Natural killer cell (primary cell): ENCODE measurements around the gene MIEF1. TPM values are rescaled to one million over a fixed set of nuclear protein-coding genes. Genes with fewer than 3 reads are reported as not detected.

ENCODE experiments used
- ATAC-seq, 3 donors: fragments of 150-1000 bp in 2 of 3; fragments of 200-7000 bp in 1 of 3; cut with Tn5 transposase; 1 replicate in 1 of 3; 2 replicates in 2 of 3; pipeline ENCODE4 v1.10.0; 2021; ENCODE audit warnings: mild to moderate bottlenecking in 2 of 3, moderate library complexity in 2 of 3
- DNase-seq, 2 donors: peaks; one replicate each; pipeline versions ENCODE4 v3.0.0 to v3.0.0-alpha.2; 2013 to 2021; ENCODE audit warnings: mixed read lengths in 1 of 2
- H3K27ac ChIP-seq: one replicate; pipeline ENCODE4 v1.5.1; 2013; ENCODE audit warnings: mild to moderate bottlenecking, low read length
- H3K27me3 ChIP-seq: one replicate; pipeline ENCODE4 v1.6.1; 2013; ENCODE audit warnings: low read length; ENCODE audit not compliant: control insufficient read depth, insufficient read depth
- H3K36me3 ChIP-seq: one replicate; pipeline ENCODE4 v1.6.1; 2013; ENCODE audit warnings: low read length; ENCODE audit not compliant: control insufficient read depth, insufficient read depth
- H3K4me1 ChIP-seq: one replicate; pipeline ENCODE4 v1.6.1; 2013; ENCODE audit warnings: low read length; ENCODE audit not compliant: control insufficient read depth, insufficient read depth
- H3K4me3 ChIP-seq: one replicate; pipeline ENCODE4 v1.5.1; 2013; ENCODE audit warnings: low read length
- H3K9me3 ChIP-seq: one replicate; pipeline ENCODE4 v1.6.1; 2013; ENCODE audit warnings: low read length; ENCODE audit not compliant: control insufficient read depth, insufficient read depth
- H3K27ac Mint-ChIP-seq, 2 donors: one replicate each; pipeline ENCODE4 v1.8.0; 2022; ENCODE audit warnings: mild to moderate bottlenecking in 2 of 2, mixed read lengths in 2 of 2, moderate library complexity in 1 of 2
- H3K27me3 Mint-ChIP-seq, 2 donors: one replicate each; pipeline ENCODE4 v1.8.0; 2022; ENCODE audit warnings: low read depth in 2 of 2, mixed read lengths in 2 of 2
- H3K36me3 Mint-ChIP-seq: one replicate; pipeline ENCODE4 v1.8.0; 2022; ENCODE audit warnings: mixed read lengths
- H3K4me1 Mint-ChIP-seq, 2 donors: one replicate each; pipeline ENCODE4 v1.8.0; 2022; ENCODE audit warnings: mixed read lengths in 2 of 2
- H3K4me3 Mint-ChIP-seq: one replicate; pipeline ENCODE4 v1.8.0; 2022; ENCODE audit warnings: mild to moderate bottlenecking, moderate library complexity, mixed read lengths
- H3K9me3 Mint-ChIP-seq, 2 donors: one replicate each; pipeline ENCODE4 v1.8.0; 2022; ENCODE audit warnings: mixed read lengths in 2 of 2
- WGBS: methylation state at CpG from one replicate; pipeline ENCODE4 v1.1.7; 2013; ENCODE audit warnings: missing lambda C conversion rate; ENCODE audit not compliant: insufficient coverage; 5-methylcytosine and 5-hydroxymethylcytosine counted together
- intact Hi-C: fragments of 100-400 bp; cut with micrococcal nuclease; formaldehyde crosslinking; loops from one replicate; pipeline ENCODE4 v1.14.2; 2022
- total RNA-seq, 4 donors: library from RNA; stranded (reverse); fragments of 120-200 nt in 1 of 4; gene quantifications; one replicate each; pipeline versions ENCODE4 v1.2.3 to v1.2.4, GENCODE V29; 2013 to 2022
- TF ChIP-seq, protein P1 (sequence below): fragments of 200-600 bp; IDR thresholded peaks from one replicate; pipeline ENCODE4 v1.8.0; 2022; ENCODE audit warnings: antibody characterized with exemption

Gene MIEF1
- total RNA-seq, 3 donors from 2014 or later (not counting 1 experiment from before 2014, with no cell fraction given), result 16.1 to 27.6 (median 25.1) TPM

DNA sequence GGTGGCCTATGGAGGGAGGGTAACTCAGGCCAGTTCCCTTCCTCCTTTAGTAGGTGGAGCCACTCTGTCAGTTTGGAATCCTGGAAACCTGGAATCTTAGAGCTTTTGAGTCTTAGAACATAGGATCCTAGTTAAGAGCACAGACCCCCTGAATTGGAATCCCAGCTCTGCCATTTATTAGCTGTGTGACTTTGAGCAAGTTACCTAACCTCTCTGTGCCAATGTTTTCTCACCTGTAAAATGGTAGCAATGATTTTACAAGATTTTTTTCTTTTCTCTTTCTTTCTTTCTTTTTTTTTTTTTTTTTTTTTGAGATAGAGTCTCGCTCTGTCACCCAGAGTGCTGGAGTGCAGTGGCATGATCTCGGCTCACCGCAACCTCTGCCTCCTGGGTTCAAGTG, 51.3 kb downstream of the MIEF1 start:
- no peak overlapping the region for H3K27ac Mint-ChIP-seq
- H3K27me3 ChIP-seq, result peaks cover 22% of the 10 kb centered on the region

GRCh38 chr22:39554151-39554550, 52.1 kb downstream of the MIEF1 start:
- Mint-ChIP-seq H3K27me3 (peaks cover 40 to 50% of the 10 kb centered on the region in 2 donors), H3K36me3 (no peaks in the 10 kb centered on the region), H3K27ac (no peak overlapping the region), H3K4me3 (no peak overlapping the region), H3K4me1 (peaks cover 5 to 7% of the 10 kb centered on the region in 2 donors), H3K9me3 (no peaks in the 10 kb centered on the region)
- no peak for DNase-seq
- H3K27ac ChIP-seq, result no peak overlapping the region
- no peaks in the 10 kb centered on the region for H3K36me3 ChIP-seq
- WGBS, result 55% methylated on average over 3 of the region's 3 CpGs
- intact Hi-C loops, result no loop called here
- peaks cover 28% of the 10 kb centered on the region for H3K27me3 ChIP-seq
- H3K4me3 ChIP-seq, result no peak overlapping the region
- TF ChIP-seq, protein P1, sequence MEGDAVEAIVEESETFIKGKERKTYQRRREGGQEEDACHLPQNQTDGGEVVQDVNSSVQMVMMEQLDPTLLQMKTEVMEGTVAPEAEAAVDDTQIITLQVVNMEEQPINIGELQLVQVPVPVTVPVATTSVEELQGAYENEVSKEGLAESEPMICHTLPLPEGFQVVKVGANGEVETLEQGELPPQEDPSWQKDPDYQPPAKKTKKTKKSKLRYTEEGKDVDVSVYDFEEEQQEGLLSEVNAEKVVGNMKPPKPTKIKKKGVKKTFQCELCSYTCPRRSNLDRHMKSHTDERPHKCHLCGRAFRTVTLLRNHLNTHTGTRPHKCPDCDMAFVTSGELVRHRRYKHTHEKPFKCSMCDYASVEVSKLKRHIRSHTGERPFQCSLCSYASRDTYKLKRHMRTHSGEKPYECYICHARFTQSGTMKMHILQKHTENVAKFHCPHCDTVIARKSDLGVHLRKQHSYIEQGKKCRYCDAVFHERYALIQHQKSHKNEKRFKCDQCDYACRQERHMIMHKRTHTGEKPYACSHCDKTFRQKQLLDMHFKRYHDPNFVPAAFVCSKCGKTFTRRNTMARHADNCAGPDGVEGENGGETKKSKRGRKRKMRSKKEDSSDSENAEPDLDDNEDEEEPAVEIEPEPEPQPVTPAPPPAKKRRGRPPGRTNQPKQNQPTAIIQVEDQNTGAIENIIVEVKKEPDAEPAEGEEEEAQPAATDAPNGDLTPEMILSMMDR, result no peak
- no peak for ATAC-seq
- no peaks in the 10 kb centered on the region for H3K9me3 ChIP-seq
- peaks cover 6% of the 10 kb centered on the region for H3K4me1 ChIP-seq

More for the DNA sequence above, 51.3 kb downstream of the MIEF1 start:
- DNase-seq (no peak), ATAC-seq (no peak)
- H3K36me3 Mint-ChIP-seq, result no peaks in the 10 kb centered on the region
- no peaks in the 10 kb centered on the region for H3K9me3 Mint-ChIP-seq
- H3K4me3 ChIP-seq, result no peak overlapping the region
- TF ChIP-seq, protein P1, result no peak
- 79% methylated on average over 3 of the region's 3 CpGs for whole genome bisulfite sequencing
- peaks cover 6% of the 10 kb centered on the region for H3K4me1 ChIP-seq
- no peak overlapping the region for H3K27ac ChIP-seq
- peaks cover 40 to 45% of the 10 kb centered on the region in 2 donors for H3K27me3 Mint-ChIP-seq
- H3K36me3 ChIP-seq, result no peaks in the 10 kb centered on the region
- intact Hi-C loops, result no loop called here
- no peak overlapping the region for H3K4me3 Mint-ChIP-seq
- no peaks in the 10 kb centered on the region for H3K9me3 ChIP-seq
- H3K4me1 Mint-ChIP-seq, result peaks cover 5 to 7% of the 10 kb centered on the region in 2 donors

GRCh38 chr22:39556970-39557841, 55.1 kb downstream of the MIEF1 start:
- Mint-ChIP-seq H3K36me3 (no peaks in the 10 kb centered on the region), H3K9me3 (no peaks in the 10 kb centered on the region), H3K27ac (no peak overlapping the region), H3K4me3 (no peak overlapping the region), H3K4me1 (peaks cover 5 to 7% of the 10 kb centered on the region in 2 donors), H3K27me3 (peaks cover 31 to 55% of the 10 kb centered on the region in 2 donors)
- no peak overlapping the region for H3K27ac ChIP-seq
- no peaks in the 10 kb centered on the region for H3K36me3 ChIP-seq
- intact Hi-C loops, result no loop called here
- peaks cover 6% of the 10 kb centered on the region for H3K4me1 ChIP-seq
- ATAC-seq, result peak in 2 of 3 donors; percentile 18 to 34
- 7% methylated on average over 72 of the region's 72 CpGs for WGBS
- H3K9me3 ChIP-seq, result no peaks in the 10 kb centered on the region
- H3K4me3 ChIP-seq, result no peak overlapping the region
- TF ChIP-seq, protein P1, result no peak
- peaks cover 25% of the 10 kb centered on the region for H3K27me3 ChIP-seq
- DNase-seq, result peak in 1 of 2 donors; percentile 73
